ENCODE results near the gene ZNF124. TPM values are rescaled to one million over a fixed set of nuclear protein-coding genes. Genes with fewer than 3 reads are reported as not detected.
"Not testable (repeated sequence)": the region's sequence is repeated elsewhere in the genome, so short reads cannot be mapped to it uniquely, and the experiment has no call there.

The ZNF124 gene
- total and polyA plus RNA-seq, 4 experiments from 2014 or later: 6.6 to 26.8 (median 17.1) TPM

DNA sequence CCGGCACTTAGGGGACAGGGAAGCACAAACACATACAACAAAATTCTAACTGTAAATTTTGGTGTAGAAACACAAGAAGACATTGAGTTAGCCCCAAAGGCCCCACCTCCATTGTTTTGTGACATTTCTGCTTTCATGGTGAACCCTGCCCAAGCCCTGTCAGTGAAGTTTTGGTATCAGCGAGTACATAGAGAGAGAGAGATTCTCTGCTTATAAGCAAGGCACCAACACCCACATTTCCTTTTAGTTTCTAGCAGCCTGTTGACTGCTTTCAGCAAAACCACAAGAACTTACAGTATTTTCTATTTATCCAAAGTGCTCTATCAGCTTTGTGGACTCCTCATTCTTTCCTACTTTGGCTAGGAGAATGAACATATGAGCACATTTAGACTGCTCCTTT lies 24.0 kb downstream of the ZNF124 start:
- Histone ChIP-seq H3K27ac (ENCODE audit: low read depth, low read length) (no peak overlapping the region), H3K9me3 (ENCODE audit: control insufficient read depth in 1 of 2, low read length in 2 of 2) (peaks cover 0 to 38% of the 10 kb centered on the region in 2 donors), H3K4me3 (ENCODE audit: low read length in 2 of 2) (no peak overlapping the region), H3K4me1 (ENCODE audit: insufficient read depth, low read length) (no peaks in the 10 kb centered on the region), H3K36me3 (ENCODE audit: insufficient read depth, low read length) (no peaks in the 10 kb centered on the region), H3K27me3 (ENCODE audit: insufficient read depth, low read length) (no peaks in the 10 kb centered on the region)
- H3K9me3 Mint-ChIP-seq: peaks cover 6 to 91% (median 73%) of the 10 kb centered on the region in 8 donors
- H3K27me3 Mint-ChIP-seq: no peaks in the 10 kb centered on the region
- H3K4me1 Mint-ChIP-seq: no peaks in the 10 kb centered on the region
- peaks cover 57 to 58% of the 10 kb centered on the region in 2 donors for H3K36me3 Mint-ChIP-seq
- CTCF ChIA-PET (ENCODE audit: partially characterized antibody): no interaction called here
- intact Hi-C loops (cut with micrococcal nuclease): no loop called here
- H3K27ac Mint-ChIP-seq: no peak overlapping the region
- POLR2A ChIA-PET (ENCODE audit: partially characterized antibody): no interaction called here
- no peak overlapping the region for H3K4me3 Mint-ChIP-seq
- no peak for DNase-seq

DNA sequence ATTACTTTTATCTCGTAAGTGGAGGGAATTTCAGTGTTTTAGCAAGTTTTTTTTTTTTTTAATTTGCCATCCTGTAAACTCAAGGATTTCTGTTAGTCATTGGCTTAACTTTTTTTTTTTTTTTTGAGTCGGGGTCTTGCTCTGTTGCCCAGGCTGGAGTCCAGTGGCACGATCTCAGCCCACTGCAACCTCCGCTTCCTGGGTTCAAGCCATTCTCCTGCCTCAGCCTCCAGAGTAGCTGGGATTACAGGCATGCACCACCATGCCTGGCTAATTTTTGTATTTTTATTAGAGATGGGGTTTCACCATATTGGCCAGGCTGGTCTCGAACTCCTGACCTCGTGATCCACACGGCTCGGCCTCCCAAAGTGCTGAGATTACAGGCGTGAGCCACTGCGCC lies 24.7 kb downstream of the ZNF124 start:
- Mint-ChIP-seq H3K9me3 (peaks cover 6 to 92% (median 73%) of the 10 kb centered on the region in 8 donors), H3K36me3 (peaks cover 57 to 60% of the 10 kb centered on the region in 2 donors), H3K4me3 (peak overlapping the region in 1 of 8 donors; percentile 20)
- H3K9me3 ChIP-seq (ENCODE audit: control insufficient read depth in 1 of 2, low read length in 2 of 2): peaks cover 0 to 40% of the 10 kb centered on the region in 2 donors
- DNase-seq; intact Hi-C loops (cut with micrococcal nuclease); H3K4me1 Mint-ChIP-seq; H3K4me3 ChIP-seq (ENCODE audit: low read length in 2 of 2); H3K27ac Mint-ChIP-seq; H3K27me3 Mint-ChIP-seq; H3K36me3 ChIP-seq (ENCODE audit: insufficient read depth, low read length); H3K4me1 ChIP-seq (ENCODE audit: insufficient read depth, low read length); H3K27me3 ChIP-seq (ENCODE audit: insufficient read depth, low read length); POLR2A ChIA-PET (ENCODE audit: partially characterized antibody); H3K27ac ChIP-seq (ENCODE audit: low read depth, low read length): not testable (repeated sequence)
- CTCF ChIA-PET (ENCODE audit: partially characterized antibody): interaction anchor here (0.7 kb wide), 1 partner anchor 1257 kb away, joined by 3 read pairs; no protein-coding TSS in a partner anchor

DNA sequence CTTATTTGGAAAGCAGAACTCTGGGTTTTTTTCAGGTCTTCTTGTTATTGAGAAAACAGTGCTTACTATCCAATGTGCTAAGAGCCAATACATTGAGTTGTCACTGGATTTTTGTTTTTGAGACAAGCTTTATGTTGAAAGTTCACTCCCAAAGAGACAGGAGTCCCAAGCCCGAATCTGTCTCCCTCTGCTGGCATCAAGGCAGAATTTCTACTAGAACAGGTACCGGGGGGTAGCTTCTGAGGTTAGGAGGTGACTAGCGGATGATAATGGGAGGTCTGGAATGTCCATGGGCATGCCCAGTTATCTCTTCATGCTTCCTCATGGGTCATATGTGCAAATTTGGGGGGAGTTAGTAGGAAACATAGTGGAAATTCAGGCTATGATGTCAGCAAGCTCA lies 25.1 kb downstream of the ZNF124 start:
- peaks cover 6 to 91% (median 72%) of the 10 kb centered on the region in 8 donors for H3K9me3 Mint-ChIP-seq
- POLR2A ChIA-PET (ENCODE audit: partially characterized antibody): no interaction called here

DNA sequence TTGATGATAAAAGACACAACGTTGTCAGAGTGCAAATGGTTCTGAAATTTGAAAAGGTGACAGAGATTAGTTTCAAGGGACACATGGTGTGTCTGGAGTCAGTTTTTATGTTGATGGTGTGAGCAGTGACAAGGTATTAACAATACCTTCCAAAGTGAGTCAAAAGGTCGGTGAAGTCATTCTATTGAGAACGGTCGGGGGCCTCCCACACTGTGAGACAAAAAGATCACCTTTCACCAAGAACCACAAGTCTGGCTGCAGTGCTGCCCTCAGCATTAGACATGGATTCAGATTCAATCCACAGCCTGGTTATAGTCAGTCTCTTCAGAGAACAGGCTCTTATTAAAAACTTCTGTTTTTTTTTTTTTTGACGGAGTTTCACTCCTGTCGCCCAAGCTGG lies 26.5 kb downstream of the ZNF124 start:
- Mint-ChIP-seq H3K9me3 (peaks cover 6 to 93% (median 76%) of the 10 kb centered on the region in 8 donors), H3K4me3 (peak overlapping the region in 1 of 8 donors; percentile 22), H3K27me3 (no peaks in the 10 kb centered on the region), H3K27ac (no peak overlapping the region), H3K36me3 (peaks cover 55 to 60% of the 10 kb centered on the region in 2 donors), H3K4me1 (no peaks in the 10 kb centered on the region)
- Histone ChIP-seq H3K27me3 (ENCODE audit: insufficient read depth, low read length) (no peaks in the 10 kb centered on the region), H3K4me3 (ENCODE audit: low read length in 2 of 2) (no peak overlapping the region), H3K9me3 (ENCODE audit: control insufficient read depth in 1 of 2, low read length in 2 of 2) (peaks cover 0 to 57% of the 10 kb centered on the region in 2 donors), H3K4me1 (ENCODE audit: insufficient read depth, low read length) (no peaks in the 10 kb centered on the region), H3K27ac (ENCODE audit: low read depth, low read length) (no peak overlapping the region), H3K36me3 (ENCODE audit: insufficient read depth, low read length) (no peaks in the 10 kb centered on the region)
- POLR2A ChIA-PET (ENCODE audit: partially characterized antibody): no interaction called here
- CTCF ChIA-PET (ENCODE audit: partially characterized antibody): no interaction called here
- DNase-seq: no peak
- intact Hi-C loops (cut with micrococcal nuclease): no loop called here

More for the DNA sequence above, 25.1 kb downstream of the ZNF124 start:
- Mint-ChIP-seq H3K27ac (no peak overlapping the region), H3K4me3 (peak overlapping the region in 1 of 8 donors; percentile 20), H3K27me3 (no peaks in the 10 kb centered on the region), H3K4me1 (no peaks in the 10 kb centered on the region), H3K36me3 (peaks cover 56 to 63% of the 10 kb centered on the region in 2 donors)
- intact Hi-C loops (cut with micrococcal nuclease): no loop called here
- Histone ChIP-seq H3K4me1 (ENCODE audit: insufficient read depth, low read length) (no peaks in the 10 kb centered on the region), H3K27me3 (ENCODE audit: insufficient read depth, low read length) (no peaks in the 10 kb centered on the region), H3K9me3 (ENCODE audit: control insufficient read depth in 1 of 2, low read length in 2 of 2) (peaks cover 0 to 44% of the 10 kb centered on the region in 2 donors), H3K36me3 (ENCODE audit: insufficient read depth, low read length) (no peaks in the 10 kb centered on the region), H3K4me3 (ENCODE audit: low read length in 2 of 2) (no peak overlapping the region), H3K27ac (ENCODE audit: low read depth, low read length) (no peak overlapping the region)
- DNase-seq: no peak
- CTCF ChIA-PET (ENCODE audit: partially characterized antibody): interaction anchor here (0.7 to 1.2 kb wide), 2 partner anchors 9 to 1258 kb away, joined by 3 read pairs; no protein-coding TSS in a partner anchor

DNA sequence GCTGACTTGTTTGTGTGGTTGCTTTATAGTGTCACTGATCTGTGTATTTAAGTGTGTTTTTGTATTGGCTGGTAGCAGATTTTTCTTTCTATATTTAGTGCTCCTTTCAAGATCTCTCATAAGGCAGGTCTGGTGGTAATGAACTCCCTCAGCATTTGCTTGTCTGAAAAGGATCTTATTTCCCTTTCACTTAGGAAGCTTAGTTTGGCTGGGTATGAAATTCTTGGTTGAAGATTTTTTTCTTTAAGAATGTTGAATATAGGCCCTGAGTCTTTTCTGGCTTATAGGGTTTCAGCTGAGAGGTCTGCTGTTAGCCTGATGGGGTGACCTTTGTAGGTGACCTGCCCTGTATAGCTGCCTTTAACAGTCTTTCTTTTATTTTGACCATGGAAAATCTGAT lies 32.3 kb downstream of the ZNF124 start:
- Mint-ChIP-seq H3K36me3 (peaks cover 48 to 60% of the 10 kb centered on the region in 2 donors), H3K9me3 (peaks cover 10 to 97% (median 89%) of the 10 kb centered on the region in 8 donors)
- intact Hi-C loops (cut with micrococcal nuclease); H3K4me3 ChIP-seq (ENCODE audit: low read length in 2 of 2); H3K27ac ChIP-seq (ENCODE audit: low read depth, low read length); H3K4me1 Mint-ChIP-seq; H3K27me3 ChIP-seq (ENCODE audit: insufficient read depth, low read length); H3K27ac Mint-ChIP-seq; H3K4me1 ChIP-seq (ENCODE audit: insufficient read depth, low read length); H3K27me3 Mint-ChIP-seq; CTCF ChIA-PET (ENCODE audit: partially characterized antibody); H3K4me3 Mint-ChIP-seq; H3K36me3 ChIP-seq (ENCODE audit: insufficient read depth, low read length); DNase-seq; POLR2A ChIA-PET (ENCODE audit: partially characterized antibody): not testable (repeated sequence)
- H3K9me3 ChIP-seq (ENCODE audit: control insufficient read depth in 1 of 2, low read length in 2 of 2): peaks cover 0 to 49% of the 10 kb centered on the region in 2 donors

DNA sequence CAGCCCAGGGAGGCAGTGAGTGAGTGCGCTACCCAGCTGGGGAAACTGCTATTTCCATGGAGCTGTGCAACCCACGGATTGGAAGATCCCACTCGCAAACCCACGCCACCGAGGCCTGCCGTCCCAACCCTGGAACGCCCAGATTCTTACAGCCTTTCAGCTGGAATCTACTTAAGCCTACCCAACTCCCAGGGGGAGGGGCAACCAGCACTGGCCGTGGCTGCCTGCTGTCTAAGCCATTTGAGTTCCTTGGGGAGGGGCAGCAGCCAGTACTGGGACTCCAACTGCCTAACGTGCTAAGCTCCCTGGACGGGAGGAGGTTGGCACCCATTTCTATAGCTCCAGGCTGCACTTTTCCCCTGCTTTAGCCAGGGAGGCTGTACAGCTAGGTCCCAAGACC lies 40.6 kb downstream of the ZNF124 start:
- Histone ChIP-seq H3K9me3 (ENCODE audit: control insufficient read depth in 1 of 2, low read length in 2 of 2) (peaks cover 0 to 7% of the 10 kb centered on the region in 2 donors), H3K36me3 (ENCODE audit: insufficient read depth, low read length) (no peaks in the 10 kb centered on the region), H3K4me1 (ENCODE audit: insufficient read depth, low read length) (no peaks in the 10 kb centered on the region), H3K4me3 (ENCODE audit: low read length in 2 of 2) (no peak overlapping the region), H3K27me3 (ENCODE audit: insufficient read depth, low read length) (no peaks in the 10 kb centered on the region), H3K27ac (ENCODE audit: low read depth, low read length) (no peak overlapping the region)
- intact Hi-C loops (cut with micrococcal nuclease): no loop called here
- no peak overlapping the region for H3K27ac Mint-ChIP-seq
- CTCF ChIA-PET (ENCODE audit: partially characterized antibody): no interaction called here
- H3K4me3 Mint-ChIP-seq: no peak overlapping the region
- H3K9me3 Mint-ChIP-seq: peaks cover 3 to 58% (median 52%) of the 10 kb centered on the region in 8 donors
- peaks cover 41 to 44% of the 10 kb centered on the region in 2 donors for H3K36me3 Mint-ChIP-seq
- H3K27me3 Mint-ChIP-seq: no peaks in the 10 kb centered on the region
- peaks cover 6 to 9% (median 8%) of the 10 kb centered on the region in 4 donors for H3K4me1 Mint-ChIP-seq
- DNase-seq: no peak
- POLR2A ChIA-PET (ENCODE audit: partially characterized antibody): interaction anchor here (0.9 kb wide), 1 partner anchor 248 kb away, joined by 3 read pairs; no protein-coding TSS in a partner anchor

DNA sequence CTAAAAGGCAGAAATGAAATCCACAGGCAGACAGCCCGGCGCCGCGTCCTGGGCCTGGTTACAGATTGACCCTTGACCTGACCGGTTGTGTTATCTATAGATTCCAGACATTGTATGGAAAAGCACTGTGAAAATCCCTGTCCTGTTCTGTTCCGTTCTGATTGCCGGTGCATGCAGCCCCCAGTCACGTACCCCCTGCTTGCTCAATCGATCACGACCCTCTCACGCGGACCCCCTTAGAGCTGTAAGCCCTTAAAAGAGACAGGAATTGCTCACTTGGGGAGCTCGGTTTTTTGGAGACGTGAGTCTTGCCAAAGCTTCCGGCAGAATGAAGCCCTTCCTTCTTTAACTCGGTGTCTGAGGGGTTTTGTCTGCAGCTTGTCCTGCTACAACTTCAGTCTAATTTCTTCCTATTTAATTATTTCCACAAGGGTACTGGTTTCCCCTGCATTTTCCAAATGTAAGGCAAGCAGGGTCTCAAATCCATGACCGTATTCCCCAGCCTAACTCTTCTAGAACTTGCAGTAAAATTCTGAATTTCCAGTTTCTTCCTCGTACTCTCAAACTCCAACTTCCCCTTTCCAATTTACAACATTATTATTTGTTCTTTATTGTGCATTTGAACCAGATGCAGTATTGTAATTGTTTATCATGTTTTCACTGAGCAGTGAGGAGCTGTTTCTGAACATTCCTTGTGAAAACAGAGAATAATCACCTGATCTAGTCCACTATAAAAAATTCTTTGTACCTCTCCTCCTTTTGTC lies 44.1 kb downstream of the ZNF124 start:
- H3K4me3 ChIP-seq (ENCODE audit: low read length in 2 of 2); H3K4me1 ChIP-seq (ENCODE audit: insufficient read depth, low read length); CTCF ChIA-PET (ENCODE audit: partially characterized antibody); H3K4me1 Mint-ChIP-seq; H3K27me3 Mint-ChIP-seq; H3K9me3 ChIP-seq (ENCODE audit: control insufficient read depth in 1 of 2, low read length in 2 of 2); H3K27ac ChIP-seq (ENCODE audit: low read depth, low read length); H3K36me3 ChIP-seq (ENCODE audit: insufficient read depth, low read length); DNase-seq; intact Hi-C loops (cut with micrococcal nuclease); H3K27me3 ChIP-seq (ENCODE audit: insufficient read depth, low read length): not testable (repeated sequence)
- Mint-ChIP-seq H3K27ac (peak overlapping the region; percentile 3 to 94 (median 81)), H3K9me3 (peaks cover 0 to 37% (median 21%) of the 10 kb centered on the region in 8 donors), H3K4me3 (peak overlapping the region; percentile 87 to 96 (median 89)), H3K36me3 (peaks cover 18 to 22% of the 10 kb centered on the region in 2 donors)
- POLR2A ChIA-PET (ENCODE audit: partially characterized antibody): interaction anchor here (0.6 kb wide), 1 partner anchor 95 kb away, joined by 3 read pairs; no protein-coding TSS in a partner anchor
